GM19023 (cell line): ENCODE measurements around the gene ZNF682.
"Not testable (repeated sequence)": the region's sequence is repeated elsewhere in the genome, so short reads cannot be mapped to it uniquely, and the experiment has no call there.

Experiments used
- ATAC-seq: cut with Tn5 transposase; IDR thresholded peaks from one replicate; pipeline ENCODE4 v1.9.1; 2021; ENCODE audit warnings: mild to moderate bottlenecking, moderate library complexity; ENCODE audit not compliant: unreplicated experiment

ZNF682 gene

GRCh38 chr19:20005741-20006140, 33.6 kb downstream of the ZNF682 start:
- ATAC-seq, result no peak

GRCh38 chr19:19997656-19998268, 41.5 kb downstream of the ZNF682 start:
- no peak for ATAC-seq

GRCh38 chr19:19966862-19967261, 72.4 kb downstream of the ZNF682 start:
- ATAC-seq, result no peak

GRCh38 chr19:19966126-19966525, 73.2 kb downstream of the ZNF682 start:
- ATAC-seq, result not testable (repeated sequence)

- no peak for ATAC-seq
These were observed 74.9 kb downstream of the ZNF682 start for GRCh38 chr19:19964416-19964815.

GRCh38 chr19:19959151-19959799, 80.0 kb downstream of the ZNF682 start:
- ATAC-seq, result not testable (repeated sequence)

GRCh38 chr19:19957766-19958165, 81.5 kb downstream of the ZNF682 start:
- ATAC-seq, result not testable (repeated sequence)

- ATAC-seq, result no peak
These were observed 82.8 kb downstream of the ZNF682 start for GRCh38 chr19:19956434-19957075.

GRCh38 chr19:19955208-19955607, 84.1 kb downstream of the ZNF682 start:
- ATAC-seq, result no peak
